A549 (cell line): ENCODE data around the gene OLR1. TPM values are rescaled to one million over a fixed set of nuclear protein-coding genes. Genes with fewer than 3 reads are reported as not detected.
"Not testable (repeated sequence)": the region's sequence is repeated elsewhere in the genome, so short reads cannot be mapped to it uniquely, and the experiment has no call there.

Experiments used
- ATAC-seq, 2 experiments: fragments of 200-7000 bp in 1 of 2; fragments of >200 bp in 1 of 2; cut with Nextera tagmentation in 1 of 2; cut with Tn5 transposase in 1 of 2; 3 replicates each; pipeline versions ENCODE4 v1.8.0 to v1.9.1; 2018 to 2020; ENCODE audit warnings: mild to moderate bottlenecking in 1 of 2, moderate library complexity in 1 of 2
- CTCF ChIA-PET: fragments of 300-600 bp; sonication (Branson Sonifier 250); formaldehyde crosslinking; extraction: SDS; loops from one replicate; lab custom pipeline; 2021; ENCODE audit warnings: antibody characterized with exemption, inconsistent platforms; lab: Yijun Ruan, JAX
- POLR2A ChIA-PET: fragments of 350-600 bp; formaldehyde crosslinking; extraction: SDS; loops from one replicate; lab custom pipeline; 2021; ENCODE audit warnings: antibody characterized with exemption, inconsistent platforms; lab: Yijun Ruan, JAX
- DNase-seq, 2 experiments: peaks; one replicate each; pipeline versions ENCODE4 v3.0.0 to v3.0.0-alpha.2; 2011 to 2016; ENCODE audit warnings: low read depth in 1 of 2, low spot score in 1 of 2
- FAIRE-seq: peaks from 2 replicates; lab custom pipeline; 2011; peaks lifted over from hg19 to GRCh38; lab: Jason Lieb, UNC
- H3K27ac ChIP-seq, 2 experiments: fragments of >200 bp; sonication (Bioruptor Twin); formaldehyde crosslinking; 3 replicates each; pipeline ENCODE4 v1.5.1; 2016 to 2017
- H3K4me1 ChIP-seq: fragments of >200 bp; sonication (Bioruptor Twin); formaldehyde crosslinking; 3 replicates; pipeline ENCODE4 v1.6.1; 2016
- H3K4me2 ChIP-seq: fragments of >200 bp; sonication (Bioruptor Twin); formaldehyde crosslinking; 3 replicates; pipeline ENCODE4 v1.6.1; 2016
- H3K4me3 ChIP-seq: fragments of >200 bp; sonication (Bioruptor Twin); formaldehyde crosslinking; 3 replicates; pipeline ENCODE4 v1.5.1; 2016
- H3K9me3 ChIP-seq: fragments of >200 bp; sonication (Bioruptor Twin); formaldehyde crosslinking; 3 replicates; pipeline ENCODE4 v1.6.1; 2016
- CBX8 ChIP-seq: fragments of 200-600 bp; sonication (generic); IDR thresholded peaks from 2 replicates; pipeline ENCODE4 v1.6.1; 2016
- CEBPB ChIP-seq, 2 experiments: fragments of >200 bp in 1 of 2; sonication (Bioruptor Twin) in 1 of 2; formaldehyde crosslinking in 1 of 2; IDR thresholded peaks; 2 replicates each; pipeline ENCODE4 v1.6.1; 2012 to 2016
- EP300 ChIP-seq, 2 experiments: fragments of >200 bp; sonication (Bioruptor Twin); formaldehyde crosslinking; IDR thresholded peaks; 2 replicates in 1 of 2; 3 replicates in 1 of 2; pipeline ENCODE4 v1.6.1; 2016 to 2017
- FOXS1 ChIP-seq: fragments of 250-450 bp; sonication (Bioruptor Pico); IDR thresholded peaks from 2 replicates; pipeline ENCODE4 v1.5.0; 2020; ENCODE audit warnings: mild to moderate bottlenecking, moderate library complexity
- HEYL ChIP-seq: fragments of 250-450 bp; sonication (Bioruptor Pico); IDR thresholded peaks from 2 replicates; pipeline ENCODE4 v1.8.0; 2021; ENCODE audit warnings: mild to moderate bottlenecking, moderate library complexity
- HMGXB4 ChIP-seq: fragments of 250-450 bp; sonication (Bioruptor Pico); IDR thresholded peaks from 2 replicates; pipeline ENCODE4 v1.5.0; 2021; ENCODE audit warnings: mild to moderate bottlenecking, moderate library complexity, borderline replicate concordance
- JUN ChIP-seq, 2 experiments: fragments of >200 bp; sonication (Bioruptor Twin); formaldehyde crosslinking; IDR thresholded peaks; 2 replicates in 1 of 2; 3 replicates in 1 of 2; pipeline ENCODE4 v1.6.1; 2016 to 2017
- KDM1A ChIP-seq: fragments of 200-600 bp; sonication (generic); IDR thresholded peaks from 2 replicates; pipeline ENCODE4 v1.6.1; 2016; ENCODE audit warnings: low read depth, mild to moderate bottlenecking
- MAFK ChIP-seq: fragments of 450-650 bp; IDR thresholded peaks from 2 replicates; pipeline ENCODE4 v1.6.1; 2014; ENCODE audit not compliant: partially characterized antibody
- MAZ ChIP-seq: fragments of 150-350 bp; IDR thresholded peaks from 2 replicates; pipeline ENCODE4 v1.6.1; 2014; ENCODE audit warnings: antibody characterized with exemption, low read depth, low read length, borderline replicate concordance
- MYC ChIP-seq: IDR thresholded peaks from 2 replicates; pipeline ENCODE4 v1.6.1; 2012; ENCODE audit warnings: mild to moderate bottlenecking, inconsistent platforms, low read length, improper control_type of control experiment, borderline replicate concordance
- PHF8 ChIP-seq: fragments of 200-600 bp; sonication (generic); IDR thresholded peaks from 2 replicates; pipeline ENCODE4 v1.6.1; 2016; ENCODE audit warnings: low read depth, mild to moderate bottlenecking, antibody characterized with exemption, moderate library complexity, borderline replicate concordance
- POLR2A ChIP-seq: IDR thresholded peaks from 2 replicates; pipeline ENCODE4 v1.6.1; 2012; ENCODE audit warnings: mild to moderate bottlenecking, low read length
- RCOR1 ChIP-seq: fragments of 150-350 bp; IDR thresholded peaks from 2 replicates; pipeline ENCODE4 v1.6.1; 2014; ENCODE audit warnings: antibody characterized with exemption, low read length, low read depth
- REST ChIP-seq: fragments of 200-600 bp; sonication (generic); IDR thresholded peaks from 2 replicates; pipeline ENCODE4 v1.6.1; 2016; ENCODE audit warnings: antibody characterized with exemption, mild to moderate bottlenecking, moderate library complexity
- USF2 ChIP-seq: fragments of 450-650 bp; IDR thresholded peaks from 2 replicates; pipeline ENCODE4 v1.6.1; 2014; ENCODE audit warnings: antibody characterized with exemption
- ZSCAN20 ChIP-seq: fragments of 250-450 bp; sonication (Bioruptor Pico); IDR thresholded peaks from 2 replicates; pipeline ENCODE4 v1.8.0; 2022; ENCODE audit warnings: mild to moderate bottlenecking, moderate library complexity
- WGBS: methylation state at CpG from one replicate; pipeline ENCODE4 v1.1.6; 2017; ENCODE audit errors: missing lambda C conversion rate; 5-methylcytosine and 5-hydroxymethylcytosine counted together
- polyA minus RNA-seq: library from RNA; depleted of rRNA, polyadenylated mRNA; stranded (reverse); fragments of >200 nt; gene quantifications from 2 replicates; pipeline ENCODE4 v1.2.3, GENCODE V29; 2011; rRNA and poly(A)+ RNA removed
- polyA plus RNA-seq, 4 experiments: library from polyadenylated mRNA; depleted of rRNA in 3 of 4; stranded (reverse); fragments of >200 nt; fragmentation: RNase III in 1 of 4; extraction: RNeasy Plus Mini Kit Qiagen cat#74134 plus additional on column Dnase treatment in 1 of 4; gene quantifications; 2 replicates in 3 of 4; 3 replicates in 1 of 4; pipeline ENCODE4 v1.2.3, GENCODE V29; 2011 to 2017

The OLR1 gene
- polyA plus RNA-seq (2011; rRNA removed) (0.59 and 0.95 TPM in 2 replicates), polyA plus RNA-seq (2017; fragmentation: RNase III; extraction: RNeasy Plus Mini Kit Qiagen cat#74134 plus additional on column Dnase treatment) (0.44 to 0.92 TPM (median 0.81 TPM) in 3 replicates), polyA minus RNA-seq (0.29 TPM in 1 of 2 replicates, not detected in the other)
- 0.16 and 0.21 TPM in 2 replicates for polyA plus RNA-seq (2012; cell fraction: cytosol; rRNA removed)
- polyA plus RNA-seq (2012; cell fraction: nucleus; rRNA removed) = 0.09 and 0.10 TPM in 2 replicates

- Histone ChIP-seq H3K4me3 (no peak within 1 kb of the TSS), H3K4me2 (peak within 1 kb of the TSS; percentile 8; the same call in 1 of the 3 replicates), H3K9me3 (no peaks in the 10 kb centered on the region), H3K4me1 (peaks cover 27% of the 10 kb centered on the region; the same call in 2 of the 3 replicates), H3K27ac (no peak within 1 kb of the TSS)
- 33% methylated on average over 7 of the region's 7 CpGs for WGBS
- POLR2A ChIA-PET = interaction anchor here (1.5 kb wide), 1 partner anchor 19 kb away, joined by 5 read pairs; no protein-coding TSS in a partner anchor
- TF ChIP-seq MAZ (no peak), FOXS1 (CRISPR knock-in tag) (no peak), PHF8 (no peak), MYC (no peak), RCOR1 (no peak)
- ATAC-seq (no peak), FAIRE-seq (peak; percentile 63), DNase-seq (no peak)
- CTCF ChIA-PET = interaction anchor here (0.6 to 2.1 kb wide), 4 partner anchors 10 to 484 kb away, joined by 3 to 10 read pairs (median 4); no protein-coding TSS in a partner anchor
Measured at GRCh38 chr12:10171973-10172728, at the start of gene OLR1. Gene OLR1, minus strand, starts transcription at chr12:10172132. Its CDS starts 55 bp downstream, at chr12:10172077.

- 81% methylated on average over 8 of the region's 8 CpGs for WGBS
Measured at GRCh38 chr12:10220398-10221077, 48.6 kb upstream of the OLR1 start.

GRCh38 chr12:10218021-10218420 is 46.1 kb upstream of the OLR1 start:
- Histone ChIP-seq H3K9me3 (no peaks in the 10 kb centered on the region), H3K4me1 (peaks cover 17% of the 10 kb centered on the region), H3K4me3 (no peak overlapping the region), H3K4me2 (no peak overlapping the region), H3K27ac (no peak overlapping the region)
- no peak for ATAC-seq
- 95% methylated on average over 6 of the region's 6 CpGs for WGBS
- ChIA-PET CTCF (interaction anchor here (2.0 kb wide), 1 partner anchor 65 kb away, joined by 6 read pairs; no protein-coding TSS in a partner anchor), POLR2A (no interaction called here)
- TF ChIP-seq HMGXB4 (CRISPR knock-in tag) = no peak
- TF ChIP-seq CBX8 = no peak
- no peak for TF ChIP-seq KDM1A
- no peak for TF ChIP-seq ZSCAN20 (CRISPR knock-in tag)
- TF ChIP-seq EP300 (IDR thresholded peaks at IDR 0.05) = no peak
- TF ChIP-seq POLR2A = no peak
- no peak for TF ChIP-seq REST
- no peak for TF ChIP-seq USF2
- no peak for DNase-seq
- no peak for FAIRE-seq

More at GRCh38 chr12:10220398-10221077, 48.6 kb upstream of the OLR1 start:
- DNase-seq (no peak), FAIRE-seq (no peak), ATAC-seq (peak in 1 of 2 experiments; percentile 45; a peak in 3 of 6 replicates)
- Histone ChIP-seq H3K4me3 (no peak overlapping the region), H3K4me2 (no peak overlapping the region), H3K9me3 (no peaks in the 10 kb centered on the region), H3K27ac (no peak overlapping the region), H3K4me1 (peaks cover 1% of the 10 kb centered on the region; the same call in 2 of the 3 replicates)
- CTCF ChIA-PET = interaction anchor here (1.0 kb wide), 1 partner anchor 529 kb away, joined by 3 read pairs; no protein-coding TSS in a partner anchor
- TF ChIP-seq MAFK = no peak
- TF ChIP-seq CEBPB (IDR thresholded peaks at IDR 0.05) = peak; percentile 47 to 48; a peak in 2 of 4 replicates
- TF ChIP-seq JUN (IDR thresholded peaks at IDR 0.05) = no peak
- no peak for TF ChIP-seq CBX8
- TF ChIP-seq HEYL (CRISPR knock-in tag) = no peak
- POLR2A ChIA-PET = no interaction called here

- H3K9me3 ChIP-seq, DNase-seq, H3K4me2 ChIP-seq, H3K27ac ChIP-seq, POLR2A ChIA-PET, H3K4me3 ChIP-seq, FAIRE-seq, ATAC-seq: not testable (repeated sequence)
- CTCF ChIA-PET = interaction anchor here (0.6 to 1.4 kb wide), 2 partner anchors 13 to 20 kb away, joined by 3 to 5 read pairs; no protein-coding TSS in a partner anchor
- 91% methylated on average over 13 of the region's 13 CpGs for WGBS
- H3K4me1 ChIP-seq = peaks cover 17% of the 10 kb centered on the region
Measured at GRCh38 chr12:10215946-10216345, 44.0 kb upstream of the OLR1 start.
